Osteoblast (primary cell): ENCODE results near the gene RTEL1. TPM values are rescaled to one million over a fixed set of nuclear protein-coding genes. Genes with fewer than 3 reads are reported as not detected.

Experiments used
- DNase-seq: peaks from one replicate; pipeline ENCODE4 v3.0.0; 2011; ENCODE audit warnings: low spot score, mixed read lengths; ENCODE audit not compliant: insufficient read length; ENCODE audit errors: missing footprints
- H2AFZ ChIP-seq: 2 replicates; pipeline ENCODE4 v1.6.0; 2011; ENCODE audit warnings: mild to moderate bottlenecking, low read length
- H3K27ac ChIP-seq: 2 replicates; pipeline ENCODE4 v1.5.1; 2011; ENCODE audit warnings: mild to moderate bottlenecking, low read depth, low read length, moderate library complexity
- H3K27me3 ChIP-seq: 2 replicates; pipeline ENCODE4 v1.6.0; 2012; ENCODE audit warnings: mild to moderate bottlenecking, control low read depth, inconsistent platforms, low read length, moderate library complexity; ENCODE audit not compliant: insufficient read depth
- H3K36me3 ChIP-seq: 2 replicates; pipeline ENCODE4 v1.5.1; 2011; ENCODE audit warnings: mild to moderate bottlenecking, low read length, control low read depth, moderate library complexity; ENCODE audit not compliant: insufficient read depth
- H3K4me1 ChIP-seq: 2 replicates; pipeline ENCODE4 v1.5.1; 2011; ENCODE audit warnings: mild to moderate bottlenecking, low read length, control low read depth, moderate library complexity; ENCODE audit not compliant: insufficient read depth
- H3K4me2 ChIP-seq: 2 replicates; pipeline ENCODE4 v1.6.0; 2011; ENCODE audit warnings: mild to moderate bottlenecking, low read length; ENCODE audit not compliant: insufficient read depth
- H3K4me3 ChIP-seq: fragments of 200-600 bp; sonication (generic); 3 replicates; pipeline ENCODE4 v1.5.1; 2012; ENCODE audit warnings: mild to moderate bottlenecking, low read length, inconsistent platforms; ENCODE audit not compliant: insufficient read depth
- H3K79me2 ChIP-seq: 2 replicates; pipeline ENCODE4 v1.6.0; 2012; ENCODE audit warnings: mild to moderate bottlenecking, low read length, control low read depth, inconsistent platforms; ENCODE audit not compliant: insufficient read depth
- H3K9me3 ChIP-seq: 2 replicates; pipeline ENCODE4 v1.5.1; 2011; ENCODE audit warnings: low read depth, low read length, control low read depth
- H4K20me1 ChIP-seq: 2 replicates; pipeline ENCODE4 v1.6.0; 2012; ENCODE audit warnings: mild to moderate bottlenecking, low read length, control low read depth; ENCODE audit not compliant: insufficient read depth
- CTCF ChIP-seq: IDR thresholded peaks from 2 replicates; pipeline ENCODE4 v1.5.1; 2011; ENCODE audit warnings: mild to moderate bottlenecking, low read depth, low read length, moderate library complexity; ENCODE audit errors: extremely low read depth
- total RNA-seq: library from RNA; depleted of rRNA; stranded (reverse); fragments of >200 nt; gene quantifications from 2 replicates; pipeline ENCODE4 v1.2.3, GENCODE V29; 2012

Gene RTEL1
- total RNA-seq, 1 donor, result 10.9 TPM

- Histone ChIP-seq H3K36me3 (peaks cover under 1% of the 10 kb centered on the region), H3K4me1 (peaks cover 31% of the 10 kb centered on the region), H3K9me3 (no peaks in the 10 kb centered on the region), H3K27me3 (no peaks in the 10 kb centered on the region), H3K4me2 (peak within 1 kb of the TSS; percentile 61), H3K4me3 (peak within 1 kb of the TSS; percentile 51), H3K27ac (peak within 1 kb of the TSS; percentile 17), H2AFZ (no peak within 1 kb of the TSS), H4K20me1 (no peaks in the 10 kb centered on the region), H3K79me2 (peaks cover 2% of the 10 kb centered on the region)
- TF ChIP-seq CTCF, result no peak
- peak; percentile 85 for DNase-seq
Observed at GRCh38 chr20:63696628-63697356, 38.7 kb downstream of the RTEL1 start, which contains the start of gene TNFRSF6B. Gene TNFRSF6B (plus strand): TSS chr20:63696652. CDS start chr20:63696768, 116 bp downstream.

GRCh38 chr20:63697357-63697867, 39.3 kb downstream of the RTEL1 start:
- peaks cover 31% of the 10 kb centered on the region for H3K4me1 ChIP-seq
- no peaks in the 10 kb centered on the region for H3K9me3 ChIP-seq
- no peaks in the 10 kb centered on the region for H3K27me3 ChIP-seq
- no peaks in the 10 kb centered on the region for H3K36me3 ChIP-seq
- no peak overlapping the region for H3K27ac ChIP-seq
- peak overlapping the region; percentile 61 for H3K4me2 ChIP-seq
- no peak overlapping the region for H2AFZ ChIP-seq
- H4K20me1 ChIP-seq, result no peaks in the 10 kb centered on the region
- H3K4me3 ChIP-seq, result no peak overlapping the region
- TF ChIP-seq CTCF, result no peak
- peaks cover 2% of the 10 kb centered on the region for H3K79me2 ChIP-seq
- DNase-seq, result peak; percentile 87

GRCh38 chr20:63697868-63698545, 39.9 kb downstream of the RTEL1 start:
- Histone ChIP-seq H2AFZ (no peak overlapping the region), H3K36me3 (no peaks in the 10 kb centered on the region), H3K4me1 (peaks cover 31% of the 10 kb centered on the region), H3K4me3 (no peak overlapping the region), H4K20me1 (no peaks in the 10 kb centered on the region), H3K4me2 (no peak overlapping the region), H3K27ac (peak overlapping the region; percentile 88), H3K9me3 (no peaks in the 10 kb centered on the region), H3K27me3 (no peaks in the 10 kb centered on the region), H3K79me2 (peaks cover 2% of the 10 kb centered on the region)
- peak; percentile 85 for DNase-seq
- no peak for TF ChIP-seq CTCF
